ENCODE results near the gene GMPPB. TPM values are rescaled to one million over a fixed set of nuclear protein-coding genes. Genes with fewer than 3 reads are reported as not detected.
"Not testable (repeated sequence)": the region's sequence is repeated elsewhere in the genome, so short reads cannot be mapped to it uniquely, and the experiment has no call there.

GMPPB gene
- total RNA-seq, 2 experiments from 2014 or later, result 25.6 to 27.4 TPM

- peaks cover 21% of the 10 kb centered on the region for H3K4me1 Mint-ChIP-seq (ENCODE audit: low read depth)
- DNase-seq; H3K27ac Mint-ChIP-seq; H3K27me3 Mint-ChIP-seq (ENCODE audit: low read depth); H3K4me3 Mint-ChIP-seq; H3K36me3 Mint-ChIP-seq (ENCODE audit: low read depth); intact Hi-C loops (cut with micrococcal nuclease); H3K9me3 Mint-ChIP-seq; CTCF ChIA-PET: not testable (repeated sequence)
These were observed 29.2 kb downstream of the GMPPB start for GRCh38 chr3:49694409-49695070.

GRCh38 chr3:49691481-49691880 lies 32.3 kb downstream of the GMPPB start:
- H3K4me1 Mint-ChIP-seq (ENCODE audit: low read depth), result peaks cover 33% of the 10 kb centered on the region
- intact Hi-C loops (cut with micrococcal nuclease); DNase-seq; H3K36me3 Mint-ChIP-seq (ENCODE audit: low read depth); H3K27ac Mint-ChIP-seq; H3K27me3 Mint-ChIP-seq (ENCODE audit: low read depth); H3K9me3 Mint-ChIP-seq; CTCF ChIA-PET: not testable (repeated sequence)
- peak overlapping the region; percentile 18 for H3K4me3 Mint-ChIP-seq

- peaks cover 33% of the 10 kb centered on the region for H3K4me1 Mint-ChIP-seq (ENCODE audit: low read depth)
- intact Hi-C loops (cut with micrococcal nuclease); H3K27me3 Mint-ChIP-seq (ENCODE audit: low read depth); H3K9me3 Mint-ChIP-seq; H3K27ac Mint-ChIP-seq; H3K36me3 Mint-ChIP-seq (ENCODE audit: low read depth); DNase-seq; CTCF ChIA-PET: not testable (repeated sequence)
- peak overlapping the region; percentile 97 for H3K4me3 Mint-ChIP-seq
These were observed 32.9 kb downstream of the GMPPB start for GRCh38 chr3:49690856-49691255.

GRCh38 chr3:49689908-49690624 lies 33.7 kb downstream of the GMPPB start:
- H3K4me3 Mint-ChIP-seq, result peak overlapping the region; percentile 97
- intact Hi-C loops (cut with micrococcal nuclease), result loop anchor here (1.0 to 5.0 kb wide), 2 partner anchors 16 to 32 kb away; partner anchors contain the start of genes APEH and GMPPB
- H3K36me3 Mint-ChIP-seq (ENCODE audit: low read depth); CTCF ChIA-PET; DNase-seq; H3K27me3 Mint-ChIP-seq (ENCODE audit: low read depth); H3K9me3 Mint-ChIP-seq: not testable (repeated sequence)
- peak overlapping the region; percentile 37 for H3K27ac Mint-ChIP-seq
- H3K4me1 Mint-ChIP-seq (ENCODE audit: low read depth), result peaks cover 33% of the 10 kb centered on the region

GRCh38 chr3:49689046-49689907 lies 34.5 kb downstream of the GMPPB start, which contains the start of the genes MST1 and RNF123:
TSS of gene MST1 (minus strand) at chr3:49689474. CDS start at chr3:49688691, 783 bp downstream.
TSS of gene RNF123 (plus strand) at chr3:49689557. CDS start at chr3:49691166, 1,609 bp downstream.
- peak within 1 kb of the TSS; percentile 97 for H3K4me3 Mint-ChIP-seq
- peak within 1 kb of the TSS; percentile 83 for H3K27ac Mint-ChIP-seq
- no peaks in the 10 kb centered on the region for H3K9me3 Mint-ChIP-seq
- no peaks in the 10 kb centered on the region for H3K36me3 Mint-ChIP-seq (ENCODE audit: low read depth)
- peak; percentile 93 for DNase-seq
- peaks cover 33% of the 10 kb centered on the region for H3K4me1 Mint-ChIP-seq (ENCODE audit: low read depth)
- CTCF ChIA-PET, result no interaction called here
- intact Hi-C loops (cut with micrococcal nuclease), result loop anchor here (1.0 to 5.0 kb wide), 2 partner anchors 15 to 33 kb away; partner anchors contain the start of genes APEH and GMPPB
- peaks cover 4% of the 10 kb centered on the region for H3K27me3 Mint-ChIP-seq (ENCODE audit: low read depth)

DNA sequence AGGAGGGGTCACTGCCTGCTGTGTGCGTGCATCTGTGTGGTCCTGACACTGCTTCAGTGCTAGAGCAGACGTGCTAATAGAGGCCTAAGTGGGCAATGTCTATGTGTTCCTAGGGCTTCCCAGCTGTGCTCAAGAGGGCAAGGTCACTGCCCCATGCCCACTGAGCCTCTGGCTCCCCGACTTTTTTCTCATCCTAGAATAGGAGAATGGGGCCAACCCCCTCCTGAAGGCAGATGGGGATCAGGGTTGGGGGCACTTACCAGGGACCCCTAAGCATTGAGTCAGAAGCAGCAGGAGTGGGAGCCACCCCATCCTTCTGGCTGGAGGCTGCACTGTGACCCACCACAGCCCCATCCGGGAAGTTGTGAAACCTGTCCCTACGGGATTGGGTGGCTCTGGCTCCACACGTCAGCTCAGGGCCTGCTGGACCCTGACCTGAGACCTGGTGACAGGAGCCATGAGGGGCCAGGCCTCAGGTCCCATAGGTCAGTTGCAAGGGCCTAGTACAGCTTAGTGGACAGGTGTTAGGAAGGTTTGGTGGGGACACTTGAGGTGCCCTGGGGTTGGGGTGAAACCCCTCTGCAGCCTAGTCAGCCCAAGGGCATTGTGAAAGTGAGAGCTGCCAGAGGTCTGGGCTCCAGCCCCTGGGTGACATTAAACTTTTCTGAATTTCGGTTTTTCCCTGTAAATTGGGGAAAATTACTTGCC lies 35.3 kb downstream of the GMPPB start:
- Mint-ChIP-seq H3K27ac (peak overlapping the region; percentile 83), H3K4me1 (ENCODE audit: low read depth) (peaks cover 31% of the 10 kb centered on the region), H3K4me3 (peak overlapping the region; percentile 97)
- intact Hi-C loops (cut with micrococcal nuclease), result loop anchor here (1.0 to 5.0 kb wide), 2 partner anchors 14 to 34 kb away; partner anchors contain the start of genes APEH and GMPPB
- H3K27me3 Mint-ChIP-seq (ENCODE audit: low read depth); H3K9me3 Mint-ChIP-seq; H3K36me3 Mint-ChIP-seq (ENCODE audit: low read depth); DNase-seq: not testable (repeated sequence)
- CTCF ChIA-PET, result interaction anchor here (0.7 kb wide), 1 partner anchor 149 kb away, joined by 3 read pairs; no protein-coding TSS in a partner anchor

DNA sequence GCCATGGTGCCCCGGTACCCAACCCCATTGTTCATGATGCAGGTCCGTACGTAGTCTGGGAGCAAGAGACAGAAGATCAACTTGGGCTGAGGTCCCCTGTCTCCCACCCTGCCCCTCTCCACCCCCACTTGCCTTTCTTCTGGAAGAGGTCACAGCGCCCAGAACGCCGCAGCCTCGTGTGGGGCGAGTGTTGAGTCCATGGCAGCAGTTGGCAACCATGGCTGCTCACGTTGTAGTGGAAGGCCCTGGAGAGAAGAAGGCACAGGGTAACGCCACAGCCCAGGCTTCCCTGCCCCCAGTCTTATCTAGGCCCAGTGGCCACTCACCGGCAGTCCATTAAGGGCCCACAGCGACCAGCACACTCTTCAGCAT lies 36.3 kb downstream of the GMPPB start:
- DNase-seq; H3K9me3 Mint-ChIP-seq; H3K27ac Mint-ChIP-seq; H3K36me3 Mint-ChIP-seq (ENCODE audit: low read depth); CTCF ChIA-PET; H3K27me3 Mint-ChIP-seq (ENCODE audit: low read depth): not testable (repeated sequence)
- H3K4me1 Mint-ChIP-seq (ENCODE audit: low read depth), result peaks cover 28% of the 10 kb centered on the region
- peak overlapping the region; percentile 21 for H3K4me3 Mint-ChIP-seq
- intact Hi-C loops (cut with micrococcal nuclease), result loop anchor here (5.0 kb wide), 1 partner anchor 35 kb away; the partner anchor contains the start of gene GMPPB

- H3K36me3 Mint-ChIP-seq (ENCODE audit: low read depth); CTCF ChIA-PET; H3K27me3 Mint-ChIP-seq (ENCODE audit: low read depth); H3K27ac Mint-ChIP-seq; H3K9me3 Mint-ChIP-seq: not testable (repeated sequence)
- H3K4me3 Mint-ChIP-seq, result peak overlapping the region; percentile 21
- intact Hi-C loops (cut with micrococcal nuclease), result loop anchor here (5.0 kb wide), 1 partner anchor 35 kb away; the partner anchor contains the start of gene GMPPB
- H3K4me1 Mint-ChIP-seq (ENCODE audit: low read depth), result peaks cover 28% of the 10 kb centered on the region
- DNase-seq, result peak; percentile 27
These were observed 36.9 kb downstream of the GMPPB start for GRCh38 chr3:49686769-49687423.

GRCh38 chr3:49686346-49686745 lies 37.4 kb downstream of the GMPPB start:
- CTCF ChIA-PET; H3K27ac Mint-ChIP-seq; H3K36me3 Mint-ChIP-seq (ENCODE audit: low read depth); H3K9me3 Mint-ChIP-seq; H3K27me3 Mint-ChIP-seq (ENCODE audit: low read depth): not testable (repeated sequence)
- DNase-seq, result peak; percentile 22
- intact Hi-C loops (cut with micrococcal nuclease), result loop anchor here (5.0 kb wide), 1 partner anchor 36 kb away; the partner anchor contains the start of gene GMPPB
- peak overlapping the region; percentile 41 for H3K4me3 Mint-ChIP-seq
- peaks cover 28% of the 10 kb centered on the region for H3K4me1 Mint-ChIP-seq (ENCODE audit: low read depth)

- H3K27me3 Mint-ChIP-seq (ENCODE audit: low read depth); H3K9me3 Mint-ChIP-seq; DNase-seq; CTCF ChIA-PET; H3K4me3 Mint-ChIP-seq; H3K27ac Mint-ChIP-seq; H3K36me3 Mint-ChIP-seq (ENCODE audit: low read depth): not testable (repeated sequence)
- intact Hi-C loops (cut with micrococcal nuclease), result loop anchor here (5.0 kb wide), 1 partner anchor 36 kb away; the partner anchor contains the start of gene GMPPB
- peaks cover 23% of the 10 kb centered on the region for H3K4me1 Mint-ChIP-seq (ENCODE audit: low read depth)
These were observed 37.9 kb downstream of the GMPPB start for GRCh38 chr3:49685846-49686245.

DNA sequence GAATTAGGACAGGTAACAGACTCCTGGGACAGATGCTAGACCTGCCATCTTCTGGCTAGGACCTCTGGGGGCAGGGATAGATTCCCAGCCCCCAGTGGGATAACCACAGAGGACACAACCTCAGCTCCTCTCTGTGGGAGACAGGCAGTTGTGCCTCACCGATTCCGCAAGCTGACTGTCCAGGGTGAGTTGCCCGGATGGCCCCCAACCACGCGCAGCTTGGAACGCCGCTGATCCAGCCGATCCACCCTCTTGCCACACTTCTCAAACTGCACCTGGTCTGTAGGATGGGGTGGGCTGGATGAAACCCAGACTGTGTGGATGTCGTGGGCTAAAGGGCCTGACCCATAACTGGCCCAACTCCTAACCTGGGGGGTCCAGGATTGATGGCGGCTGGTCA lies 38.6 kb downstream of the GMPPB start:
- H3K27me3 Mint-ChIP-seq (ENCODE audit: low read depth); H3K9me3 Mint-ChIP-seq; DNase-seq; H3K36me3 Mint-ChIP-seq (ENCODE audit: low read depth); H3K27ac Mint-ChIP-seq; CTCF ChIA-PET; H3K4me3 Mint-ChIP-seq: not testable (repeated sequence)
- peaks cover 16% of the 10 kb centered on the region for H3K4me1 Mint-ChIP-seq (ENCODE audit: low read depth)
- intact Hi-C loops (cut with micrococcal nuclease), result loop anchor here (5.0 kb wide), 1 partner anchor 37 kb away; the partner anchor contains the start of gene GMPPB
